Fibroblast of the aortic adventitia (primary cell): ENCODE measurements around the gene CDC42EP1. TPM values are rescaled to one million over a fixed set of nuclear protein-coding genes. Genes with fewer than 3 reads are reported as not detected.
A peak's percentile ranks its signal among the peaks of the same experiment; 100 is the strongest.

Source experiments
- DNase-seq: peaks from one replicate; pipeline ENCODE4 v3.0.0-alpha.2; 2010; ENCODE audit warnings: low read depth
- H3K4me3 ChIP-seq: 2 replicates; pipeline ENCODE4 v1.5.1; 2011; ENCODE audit warnings: low read depth, mild to moderate bottlenecking, control low read depth, low read length, moderate library complexity
- total RNA-seq: library from RNA; depleted of rRNA; stranded (reverse); fragments of >200 nt; gene quantifications from 2 replicates; pipeline ENCODE4 v1.2.3, GENCODE V29; 2012; ENCODE audit warnings: low replicate concordance
- TF ChIP-seq, protein P1 (sequence below): IDR thresholded peaks from 2 replicates; pipeline ENCODE4 v1.5.1; 2011; ENCODE audit warnings: mild to moderate bottlenecking, low read length, control low read depth, inconsistent platforms; ENCODE audit not compliant: insufficient read depth

CDC42EP1 gene
- total RNA-seq, 1 donor: 30.3 TPM

DNA sequence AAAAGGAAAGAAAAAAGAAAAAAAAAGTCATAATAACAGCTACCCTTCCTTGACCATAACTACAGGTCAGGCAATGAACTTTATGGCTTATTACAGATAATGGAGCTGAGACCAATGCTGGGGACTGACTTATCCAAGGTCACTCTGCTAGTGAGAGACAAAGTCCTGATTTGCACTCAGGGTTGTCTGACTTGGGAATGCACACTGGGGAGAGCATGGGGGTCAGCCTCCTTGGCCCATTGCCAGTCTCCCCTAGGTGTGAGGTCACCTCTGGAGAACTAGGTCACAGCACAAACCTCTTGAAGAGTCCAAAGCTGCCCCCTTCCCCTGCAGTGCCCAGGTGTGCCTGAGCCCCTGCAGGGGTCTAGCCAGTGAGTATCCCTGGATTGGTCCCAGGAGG, 5.3 kb upstream of the CDC42EP1 start:
- DNase-seq: no peak
- TF ChIP-seq, protein P1, sequence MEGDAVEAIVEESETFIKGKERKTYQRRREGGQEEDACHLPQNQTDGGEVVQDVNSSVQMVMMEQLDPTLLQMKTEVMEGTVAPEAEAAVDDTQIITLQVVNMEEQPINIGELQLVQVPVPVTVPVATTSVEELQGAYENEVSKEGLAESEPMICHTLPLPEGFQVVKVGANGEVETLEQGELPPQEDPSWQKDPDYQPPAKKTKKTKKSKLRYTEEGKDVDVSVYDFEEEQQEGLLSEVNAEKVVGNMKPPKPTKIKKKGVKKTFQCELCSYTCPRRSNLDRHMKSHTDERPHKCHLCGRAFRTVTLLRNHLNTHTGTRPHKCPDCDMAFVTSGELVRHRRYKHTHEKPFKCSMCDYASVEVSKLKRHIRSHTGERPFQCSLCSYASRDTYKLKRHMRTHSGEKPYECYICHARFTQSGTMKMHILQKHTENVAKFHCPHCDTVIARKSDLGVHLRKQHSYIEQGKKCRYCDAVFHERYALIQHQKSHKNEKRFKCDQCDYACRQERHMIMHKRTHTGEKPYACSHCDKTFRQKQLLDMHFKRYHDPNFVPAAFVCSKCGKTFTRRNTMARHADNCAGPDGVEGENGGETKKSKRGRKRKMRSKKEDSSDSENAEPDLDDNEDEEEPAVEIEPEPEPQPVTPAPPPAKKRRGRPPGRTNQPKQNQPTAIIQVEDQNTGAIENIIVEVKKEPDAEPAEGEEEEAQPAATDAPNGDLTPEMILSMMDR: no peak
- no peak overlapping the region for H3K4me3 ChIP-seq

DNA sequence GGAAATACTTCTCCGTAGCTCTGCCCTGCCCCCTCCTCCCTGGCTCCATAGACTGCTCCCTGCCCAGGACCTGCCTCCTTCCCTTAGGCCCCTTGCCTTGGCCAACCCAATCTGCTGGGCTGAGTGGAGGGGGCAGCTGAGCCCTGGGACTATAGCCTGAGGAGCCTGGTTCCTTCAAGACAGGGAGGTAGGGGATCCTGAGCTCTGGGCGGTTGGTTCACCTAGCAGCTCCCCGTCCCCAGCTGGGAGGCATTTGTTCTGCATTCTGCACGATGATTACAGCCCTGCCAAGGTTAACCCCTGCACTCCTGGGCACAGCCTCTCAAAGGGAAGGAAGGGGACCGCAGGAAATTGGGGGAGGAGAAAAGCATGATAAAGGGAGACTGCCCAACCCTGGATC, 3.6 kb upstream of the CDC42EP1 start:
- TF ChIP-seq, protein P1: no peak
- no peak overlapping the region for H3K4me3 ChIP-seq
- DNase-seq: no peak

DNA sequence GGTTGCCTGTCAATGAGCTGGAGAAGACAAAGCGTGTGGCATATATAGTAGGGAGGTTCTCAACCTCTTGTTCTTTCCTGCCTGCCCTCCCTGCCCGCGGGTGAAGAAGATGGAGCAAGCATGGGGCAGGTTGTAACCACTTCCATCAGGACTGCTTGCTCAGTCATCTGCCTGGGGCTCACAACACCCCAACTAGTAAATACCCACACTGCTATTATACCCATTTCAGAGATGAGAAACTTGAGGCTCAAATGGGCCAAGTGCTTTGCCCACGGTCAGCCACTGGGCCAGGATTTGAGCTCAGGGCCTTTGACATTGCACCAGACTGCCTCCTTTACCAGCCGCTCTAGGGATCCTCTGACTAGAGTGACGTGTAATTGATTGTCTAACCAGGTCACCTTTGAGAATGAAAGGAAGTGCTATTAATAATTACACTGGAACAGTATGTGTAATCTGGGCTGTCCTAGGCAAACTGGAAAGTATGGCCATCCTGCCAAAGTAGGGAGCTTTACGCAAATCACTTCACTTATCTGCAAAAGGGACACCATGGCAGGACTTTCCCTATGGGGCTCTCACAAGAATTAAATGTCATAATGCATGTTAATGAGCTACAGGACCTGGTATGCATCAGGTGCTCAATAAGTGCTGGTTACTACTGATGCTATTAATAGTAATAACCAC, 2.8 kb upstream of the CDC42EP1 start:
- TF ChIP-seq, protein P1: no peak
- H3K4me3 ChIP-seq: no peak overlapping the region
- DNase-seq: no peak

DNA sequence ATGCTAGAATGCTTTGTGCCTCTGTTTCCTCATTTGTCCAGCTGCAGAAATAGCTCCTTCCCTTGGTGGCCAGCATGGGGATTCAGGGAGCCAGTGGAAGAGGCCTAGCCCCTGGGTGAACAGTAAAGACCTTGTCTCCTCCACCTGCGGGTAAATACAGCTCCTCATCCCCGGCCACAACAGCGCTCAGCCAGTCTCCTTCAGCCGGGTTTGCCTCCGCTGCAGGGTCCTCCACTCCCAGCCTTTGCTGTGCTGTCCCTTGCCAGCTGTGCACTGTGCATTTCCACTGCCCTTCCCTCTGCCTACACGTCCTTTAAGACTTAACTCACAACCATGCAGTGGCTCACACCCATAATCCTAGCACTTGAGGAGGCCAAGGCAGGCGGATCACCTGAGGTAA, 1.5 kb upstream of the CDC42EP1 start:
- TF ChIP-seq, protein P1: no peak
- no peak for DNase-seq
- H3K4me3 ChIP-seq: no peak overlapping the region

DNA sequence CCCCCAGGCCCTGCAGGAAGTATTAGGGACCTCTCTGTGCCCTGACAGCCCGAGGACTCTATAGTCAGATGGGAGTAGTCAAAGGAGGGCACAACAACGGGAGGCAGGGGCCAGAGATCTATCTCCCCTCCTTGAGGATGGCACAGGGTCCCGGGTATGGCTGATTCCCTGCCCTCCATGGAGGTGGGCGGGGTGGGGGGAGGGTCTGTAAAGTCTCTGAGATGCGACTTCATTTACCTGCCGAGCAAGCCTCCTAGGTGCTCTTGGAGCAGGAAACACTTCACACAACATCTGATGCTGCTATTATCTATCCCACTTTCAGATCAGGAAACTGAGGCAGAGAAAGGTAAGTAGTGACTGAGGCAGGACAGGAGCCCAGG, 769 bp upstream of the CDC42EP1 start:
- H3K4me3 ChIP-seq: peak overlapping the region; percentile 58
- TF ChIP-seq, protein P1: no peak
- DNase-seq: no peak

DNA sequence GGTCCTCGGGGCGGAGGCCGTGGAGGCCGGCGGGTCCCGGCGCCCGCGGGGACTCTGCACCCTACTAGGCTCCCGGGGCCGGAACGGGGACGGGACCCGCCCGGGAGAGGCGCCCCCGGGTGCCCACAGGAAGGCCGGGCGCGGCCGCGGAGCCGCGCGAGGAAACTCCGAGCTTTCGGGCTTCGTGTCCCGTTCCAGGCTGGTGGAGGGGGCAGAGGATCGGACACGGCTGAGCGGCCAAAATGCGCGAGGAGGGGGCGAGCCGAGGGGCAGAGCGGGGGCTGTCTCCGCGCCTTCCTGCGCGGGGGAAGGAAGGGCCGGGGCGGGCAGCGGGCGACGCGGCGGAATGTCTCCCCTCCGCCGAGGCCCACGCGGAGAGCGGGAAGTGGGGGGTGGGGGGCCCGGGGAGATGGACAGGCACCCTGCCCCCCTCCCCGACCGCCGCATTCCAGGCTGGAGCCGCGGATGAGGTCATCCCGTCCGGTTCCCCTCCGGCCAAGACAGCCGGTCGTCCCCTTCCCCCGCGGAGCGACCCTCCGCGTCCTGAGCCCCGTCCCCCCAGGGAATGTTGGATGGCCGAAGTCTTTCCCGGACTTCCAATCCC, 430 bp downstream of the CDC42EP1 start:
- DNase-seq: peak; percentile 45
- TF ChIP-seq, protein P1: no peak
- H3K4me3 ChIP-seq: peak overlapping the region; percentile 88
